GM18858 (cell line): Measurements from ENCODE around the gene FOXJ1.

Source experiments
- ATAC-seq: cut with Tn5 transposase; IDR thresholded peaks from one replicate; pipeline ENCODE4 v1.9.1; 2021; ENCODE audit not compliant: unreplicated experiment

FOXJ1 gene

DNA sequence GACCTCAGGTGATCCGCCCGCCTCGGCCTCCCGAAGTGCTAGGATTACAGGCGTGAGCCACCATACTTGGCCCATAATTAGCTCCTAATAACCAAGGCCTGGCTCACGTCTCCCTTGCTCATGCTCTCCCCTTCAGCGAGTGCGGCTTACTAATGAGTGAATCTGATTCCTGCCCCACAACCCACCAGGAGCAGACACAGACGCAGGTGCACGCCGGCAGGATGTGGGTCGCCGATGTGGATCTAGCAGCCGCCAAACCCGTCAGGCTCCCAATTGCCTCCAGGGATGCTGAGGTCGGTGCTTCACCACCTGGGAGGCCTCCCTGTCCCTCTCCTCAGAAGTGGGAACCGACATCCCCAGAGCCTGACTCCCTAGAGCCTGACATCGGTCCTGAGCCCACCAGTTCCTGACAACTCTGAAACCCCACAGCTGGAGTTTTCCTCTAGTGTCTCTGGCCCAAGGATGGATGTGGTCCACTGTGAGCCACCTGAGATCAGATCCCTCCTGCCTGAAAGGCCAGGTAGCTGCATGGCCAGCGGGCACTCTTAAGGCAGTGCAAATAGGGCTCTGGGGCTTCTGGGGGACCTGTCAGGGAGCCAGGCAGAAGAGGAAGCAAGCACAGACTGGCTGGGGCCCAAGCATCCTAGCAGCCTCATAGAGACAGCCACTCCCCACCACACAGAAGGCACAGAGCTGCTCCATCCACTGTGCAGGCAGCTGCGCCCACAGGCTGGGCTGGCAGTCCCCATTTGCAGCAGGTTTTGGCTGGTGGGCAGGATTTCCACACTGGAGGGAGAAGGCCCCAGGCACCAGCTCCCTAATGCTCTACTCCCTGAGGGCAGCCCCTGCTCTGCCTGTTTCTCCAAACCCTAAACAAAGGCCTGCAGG, 48.3 kb downstream of the FOXJ1 start:
- ATAC-seq = no peak

- ATAC-seq = no peak
These were observed 49.3 kb downstream of the FOXJ1 start for GRCh38 chr17:76091526-76092286.

GRCh38 chr17:76090517-76091129, 50.4 kb downstream of the FOXJ1 start:
- no peak for ATAC-seq

GRCh38 chr17:76089680-76090516, 51.1 kb downstream of the FOXJ1 start:
- ATAC-seq = no peak

DNA sequence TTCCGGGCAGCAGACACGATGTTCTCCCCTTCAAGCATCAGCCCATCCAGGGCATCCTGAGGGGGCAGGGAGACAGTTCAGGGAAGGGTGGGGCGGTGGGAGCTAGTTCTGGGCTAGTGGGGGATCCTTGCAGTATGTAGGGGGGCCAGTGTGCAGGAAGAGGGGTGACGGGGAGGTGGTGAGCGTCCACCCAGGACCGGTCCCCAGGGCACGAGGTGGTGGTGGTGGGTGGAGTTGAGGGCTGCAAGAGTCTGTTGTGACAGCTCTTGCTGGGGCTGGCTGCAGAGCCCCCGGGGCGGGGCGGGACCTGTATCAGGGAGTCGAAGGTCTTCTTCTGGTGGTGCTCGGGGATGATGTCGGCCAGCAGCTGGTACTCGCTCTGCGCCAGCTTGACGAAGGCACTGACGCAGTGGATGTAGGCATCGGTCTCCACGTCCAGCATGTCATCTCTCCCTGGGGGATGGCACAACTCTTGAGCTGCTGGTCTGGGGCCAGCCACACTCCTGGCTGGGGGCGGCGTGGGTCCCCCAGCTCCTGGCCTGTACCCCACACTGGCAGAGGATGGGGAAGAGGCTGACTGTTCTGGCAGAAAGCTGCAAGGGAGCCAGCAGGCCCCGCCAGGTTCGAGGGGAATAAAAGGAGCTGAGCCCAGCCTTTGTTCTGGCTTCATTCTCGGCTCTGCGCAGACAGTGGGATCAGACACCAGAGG, 52.0 kb downstream of the FOXJ1 start:
- ATAC-seq = no peak

GRCh38 chr17:76088041-76088867, 52.8 kb downstream of the FOXJ1 start:
- no peak for ATAC-seq

DNA sequence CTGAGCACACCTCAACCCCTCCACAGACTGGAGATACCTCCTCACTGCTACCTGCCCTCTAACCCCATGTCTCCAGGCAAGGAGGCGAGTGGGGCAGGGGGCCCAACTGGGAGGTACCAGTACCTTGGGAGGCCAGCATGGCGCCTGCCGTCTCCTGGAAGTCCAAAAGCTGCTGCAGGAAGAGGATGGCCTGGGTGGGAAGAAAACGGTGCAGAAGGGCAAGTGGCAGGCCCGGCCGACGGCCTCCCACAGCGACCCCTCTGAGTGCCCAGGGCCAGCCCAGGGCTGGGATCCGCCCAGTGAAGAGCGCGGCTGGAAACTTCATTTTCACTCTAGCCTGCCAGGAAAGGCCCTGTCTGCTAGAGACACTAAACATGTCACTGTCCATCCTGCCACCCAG, 53.5 kb downstream of the FOXJ1 start:
- no peak for ATAC-seq

DNA sequence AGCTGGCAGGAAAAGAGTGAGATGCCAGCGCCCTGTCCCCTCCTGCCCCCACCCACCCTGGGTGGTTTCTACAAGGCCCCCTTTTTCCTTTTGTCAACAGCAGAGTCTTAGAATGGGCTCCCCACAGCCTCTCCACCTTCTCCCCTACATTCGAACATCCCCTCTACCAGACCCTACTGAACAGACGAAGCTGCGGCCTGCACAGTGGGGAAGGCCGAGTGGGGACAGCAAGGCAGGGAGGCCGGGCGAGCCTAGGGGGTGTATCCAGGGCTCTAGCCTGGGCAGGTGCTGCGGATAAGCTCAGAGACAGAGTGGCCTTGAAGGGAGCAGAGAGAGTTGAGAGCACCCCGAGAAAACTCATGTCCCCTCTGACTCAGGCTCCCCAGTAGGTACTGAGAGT, 54.7 kb downstream of the FOXJ1 start:
- no peak for ATAC-seq
